Panc1 (cell line): ENCODE measurements around the gene CIPC.

Experiments
- CTCF ChIP-seq: fragments of 450-650 bp; IDR thresholded peaks from 2 replicates; pipeline ENCODE4 v1.5.1; 2017; ENCODE audit warnings: mild to moderate bottlenecking
- POLR2AphosphoS5 ChIP-seq: IDR thresholded peaks from 2 replicates; pipeline ENCODE4 v1.6.1; 2012; ENCODE audit warnings: mild to moderate bottlenecking, low read depth, low read length, moderate library complexity
- REST ChIP-seq, 2 experiments: IDR thresholded peaks; 2 replicates each; pipeline ENCODE4 v1.6.1; 2011 to 2012; ENCODE audit warnings: low read depth in 2 of 2, control low read depth in 1 of 2, low read length in 1 of 2, mild to moderate bottlenecking in 1 of 2, moderate library complexity in 1 of 2; ENCODE audit not compliant: insufficient read depth in 1 of 2
- SIN3A ChIP-seq: IDR thresholded peaks from 2 replicates; pipeline ENCODE4 v1.6.1; 2012; ENCODE audit warnings: low read depth, mild to moderate bottlenecking, low read length, moderate library complexity, borderline replicate concordance; ENCODE audit not compliant: insufficient read depth
- TCF7L2 ChIP-seq: IDR thresholded peaks from 2 replicates; pipeline ENCODE4 v1.6.1; 2011; ENCODE audit warnings: mild to moderate bottlenecking, low read depth, low read length, inconsistent platforms

GRCh38 chr14:77102154-77102553 is 4.1 kb downstream of the CIPC start:
- no peak for TF ChIP-seq CTCF
- TF ChIP-seq POLR2AphosphoS5, result no peak
- TF ChIP-seq SIN3A, result no peak
- no peak for TF ChIP-seq REST (IDR thresholded peaks at IDR 0.05; ENCODE audit: insufficient read depth in 1 of 2, low read depth in 2 of 2, low read length in 1 of 2)
- no peak for TF ChIP-seq TCF7L2
